ENCODE results near the gene COL5A1.

Gene COL5A1

DNA sequence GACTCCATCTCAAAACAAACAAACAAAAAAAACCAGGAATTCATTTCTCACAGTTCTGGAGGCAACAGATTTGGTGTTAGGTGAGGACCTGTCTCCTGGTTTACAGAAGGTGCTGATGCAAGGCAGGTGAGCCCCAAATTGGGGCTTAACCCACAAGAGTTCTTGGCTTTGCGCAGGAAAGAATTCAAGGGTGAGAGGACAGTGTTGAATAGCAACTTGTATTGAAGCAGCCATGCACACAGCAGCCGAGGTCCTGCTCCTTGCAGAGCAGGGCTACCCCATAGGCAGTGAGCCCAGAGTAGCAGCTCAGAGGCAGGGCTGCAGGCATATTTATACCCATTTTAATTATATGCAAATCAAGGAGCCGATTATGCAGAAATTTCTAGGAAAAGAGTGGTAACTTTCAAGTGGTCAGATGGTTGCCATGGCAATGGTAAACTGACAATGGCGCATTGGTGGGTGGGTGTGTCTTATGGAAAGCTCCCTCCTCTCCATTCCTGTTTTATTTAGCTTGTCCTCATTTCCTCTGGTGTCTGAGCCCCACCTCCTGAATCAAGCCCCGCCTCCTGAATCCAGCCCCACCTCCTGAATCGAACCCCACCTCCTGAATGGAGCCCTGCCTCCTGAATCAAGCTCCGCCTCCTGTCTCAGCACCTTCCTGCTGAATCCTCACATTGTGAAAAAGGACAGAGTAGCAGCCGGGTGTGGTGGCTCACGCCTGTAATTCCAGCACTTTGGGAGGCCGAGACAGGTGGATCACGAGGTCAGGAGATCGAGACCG is 34.5 kb upstream of the COL5A1 start:
- in situ Hi-C loops (cut with HindIII; ENCODE audit: low sequenced_read_pairs), result no loop called here

DNA sequence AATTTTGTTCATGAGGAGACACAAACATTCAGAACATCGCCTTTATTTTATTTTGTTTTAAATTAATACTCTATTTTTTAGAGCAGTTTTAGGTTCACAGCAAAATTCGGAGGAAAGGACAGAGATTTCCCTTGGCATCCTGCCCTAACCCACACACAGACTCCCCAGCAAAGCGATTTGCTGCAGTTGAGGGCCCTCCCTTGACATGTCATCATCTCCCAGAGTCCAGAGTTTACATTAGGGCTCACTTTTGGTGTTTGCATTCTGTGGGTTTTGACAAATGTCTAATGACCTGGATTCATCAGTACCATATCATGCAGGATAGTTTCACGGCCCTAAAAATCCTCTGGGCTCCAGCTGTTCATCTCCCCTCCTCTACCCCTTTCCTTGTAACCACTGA is 33.6 kb upstream of the COL5A1 start:
- in situ Hi-C loops (cut with HindIII; ENCODE audit: low sequenced_read_pairs), result no loop called here

DNA sequence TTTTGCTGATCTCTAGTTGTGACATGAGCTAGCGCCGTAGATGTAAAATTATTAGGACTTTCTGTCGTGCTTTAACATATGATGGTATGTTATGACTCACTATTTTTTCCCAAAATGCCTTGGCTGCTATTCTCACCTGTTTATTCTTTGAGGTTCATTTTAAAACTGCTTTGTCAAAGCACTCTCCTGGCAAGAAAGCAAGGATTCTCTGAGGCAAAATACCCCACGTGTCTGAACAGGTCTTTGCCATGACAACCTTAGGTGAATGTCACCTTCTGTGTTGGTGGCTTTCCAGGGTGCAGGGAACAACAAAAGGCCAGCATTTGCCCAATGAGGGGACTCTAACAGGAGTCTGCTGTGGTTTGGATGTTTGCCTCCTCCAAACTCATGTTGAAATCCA is 30.6 kb upstream of the COL5A1 start:
- in situ Hi-C loops (cut with HindIII; ENCODE audit: low sequenced_read_pairs), result no loop called here

DNA sequence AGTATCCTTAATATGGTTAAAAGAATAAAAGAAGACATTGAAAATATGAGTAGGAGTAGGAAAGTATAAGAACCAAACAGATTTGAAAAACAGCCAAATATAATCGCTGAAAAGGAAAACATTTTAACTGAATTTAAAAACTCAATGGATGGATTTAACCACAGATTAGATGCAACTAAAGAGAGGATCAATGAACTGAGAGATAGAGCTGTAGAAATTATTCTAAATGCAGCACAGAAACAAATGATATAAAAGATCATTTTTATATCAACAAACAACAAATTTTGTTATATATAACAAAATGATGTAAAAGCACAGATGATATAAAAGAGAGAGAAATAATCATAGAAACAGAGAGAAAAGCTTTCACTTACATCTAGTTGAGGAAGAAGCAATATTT is 29.3 kb upstream of the COL5A1 start:
- in situ Hi-C loops (cut with HindIII; ENCODE audit: low sequenced_read_pairs), result no loop called here

DNA sequence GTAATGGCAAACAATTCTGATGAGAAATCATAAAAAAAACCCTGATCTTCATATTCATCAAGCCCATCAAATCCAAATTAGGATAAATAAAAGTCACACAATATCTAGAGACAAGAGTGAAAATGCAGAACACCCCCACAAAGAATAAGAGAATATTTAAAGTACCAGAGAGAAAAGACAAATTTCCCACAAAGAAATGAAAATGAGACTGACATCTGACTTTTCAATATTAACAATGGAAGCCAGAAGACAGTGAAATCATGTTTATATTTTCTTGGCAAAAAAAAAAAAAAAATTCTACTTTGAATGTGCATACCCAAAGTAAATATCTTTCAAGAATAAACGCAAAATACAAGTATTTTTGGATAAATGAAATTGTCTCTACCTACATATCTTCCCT is 28.9 kb upstream of the COL5A1 start:
- in situ Hi-C loops (cut with HindIII; ENCODE audit: low sequenced_read_pairs), result no loop called here

DNA sequence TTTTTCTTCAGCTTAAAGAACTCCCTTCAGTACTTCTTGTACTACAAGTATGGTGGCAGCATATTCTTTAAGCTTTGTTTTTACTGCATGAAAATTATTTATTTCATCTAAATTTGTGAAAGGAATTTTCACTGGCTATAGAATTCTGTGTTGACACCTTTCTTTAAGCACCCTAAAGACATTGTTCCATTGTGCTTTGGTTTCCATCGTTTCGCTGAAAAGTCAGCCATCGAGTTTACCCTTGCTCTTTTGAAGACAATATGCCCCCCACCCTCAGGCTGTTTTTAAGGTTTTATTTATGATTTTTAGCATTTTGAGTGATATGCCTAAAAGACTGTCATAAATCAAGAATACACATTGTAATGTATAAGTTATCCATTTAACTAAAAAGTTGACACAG is 27.3 kb upstream of the COL5A1 start:
- in situ Hi-C loops (cut with HindIII; ENCODE audit: low sequenced_read_pairs), result no loop called here

DNA sequence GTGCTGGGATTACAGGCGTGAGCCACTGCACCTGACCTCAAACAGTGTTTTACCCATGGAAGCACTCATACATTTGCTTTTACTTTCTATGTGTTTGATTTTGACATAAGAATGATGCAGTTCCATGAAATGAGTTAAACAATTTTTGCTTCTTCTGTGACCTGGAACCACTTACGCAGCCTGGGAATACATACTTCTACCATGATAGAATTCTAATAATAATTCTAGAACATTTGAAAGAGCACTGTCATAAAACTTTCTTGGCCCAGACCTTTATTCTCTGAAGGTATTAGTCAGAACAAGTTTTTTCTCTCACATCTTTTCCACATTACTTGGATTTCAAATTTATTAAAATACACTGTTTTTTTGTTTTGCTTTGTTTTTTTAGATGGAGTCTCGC is 25.3 kb upstream of the COL5A1 start:
- in situ Hi-C loops (cut with HindIII; ENCODE audit: low sequenced_read_pairs), result no loop called here

DNA sequence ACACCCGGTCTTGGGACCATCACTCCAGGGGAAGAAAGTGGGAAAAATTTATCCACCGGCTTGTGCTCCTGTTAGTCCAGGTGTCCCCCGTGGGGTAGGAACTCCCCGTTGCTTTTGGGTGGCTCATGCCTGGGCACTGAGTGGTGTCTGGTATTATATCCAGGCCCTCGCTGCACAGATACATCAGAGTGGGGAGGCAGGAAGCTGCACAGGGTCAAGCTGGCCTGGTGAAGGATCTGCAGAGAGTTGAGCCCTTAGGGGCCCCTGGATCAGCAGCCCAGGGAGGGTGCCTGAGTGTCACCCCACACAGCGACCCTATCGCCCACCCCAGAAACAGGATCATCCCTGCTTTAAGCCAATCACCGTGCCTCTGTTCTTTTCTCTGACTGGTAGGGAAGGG is 24.4 kb upstream of the COL5A1 start:
- in situ Hi-C loops (cut with HindIII; ENCODE audit: low sequenced_read_pairs), result no loop called here

DNA sequence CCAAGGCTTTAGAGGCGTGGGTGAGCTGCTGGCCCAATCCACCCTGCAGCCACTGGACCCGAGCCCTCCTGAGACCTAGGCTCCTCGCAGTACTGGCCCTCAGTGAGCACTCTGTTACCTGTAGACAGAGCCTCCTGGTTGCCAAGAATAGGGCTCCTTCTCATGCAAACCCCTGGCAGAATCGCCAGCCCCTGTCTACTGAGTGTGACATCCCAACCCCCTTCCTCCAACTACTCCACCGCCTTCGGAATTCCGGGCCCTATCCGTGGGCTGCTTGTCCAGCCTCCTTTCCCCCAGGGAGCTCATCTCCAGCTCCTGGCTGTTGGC is 23.8 kb upstream of the COL5A1 start:
- in situ Hi-C loops (cut with HindIII; ENCODE audit: low sequenced_read_pairs), result no loop called here

DNA sequence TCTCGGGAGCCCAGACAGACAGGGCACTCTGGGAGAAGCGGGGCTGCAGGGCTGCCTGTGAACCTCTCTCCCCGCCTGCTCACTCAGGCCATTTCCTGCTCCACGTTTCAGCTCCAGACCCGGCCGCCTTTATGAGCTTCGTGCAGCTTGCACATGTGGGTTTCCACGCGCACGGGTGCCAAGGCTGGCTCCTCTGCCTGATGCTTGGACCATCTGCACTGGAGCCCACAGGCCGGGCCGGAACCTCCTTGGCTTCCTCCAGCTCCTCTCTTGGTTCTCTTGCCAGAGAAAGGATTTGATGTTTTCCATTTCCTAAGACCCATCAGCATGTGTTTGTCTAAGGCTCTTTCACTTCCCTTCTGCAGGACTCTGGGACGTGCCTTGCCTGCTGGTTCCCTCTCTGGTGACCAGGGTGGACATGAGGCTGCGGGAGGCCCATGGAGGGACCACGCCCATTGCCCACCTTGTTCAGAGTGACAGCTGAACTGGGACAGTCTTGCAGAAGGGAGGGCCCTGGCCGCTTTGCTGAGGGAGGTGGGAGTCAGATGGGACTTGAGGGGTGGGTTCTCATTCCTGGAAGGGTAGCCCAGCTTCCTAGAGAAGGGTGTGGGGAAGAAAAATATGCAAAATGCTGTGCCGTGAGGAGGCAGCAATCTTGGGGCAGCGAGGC is 23.3 kb upstream of the COL5A1 start:
- in situ Hi-C loops (cut with HindIII; ENCODE audit: low sequenced_read_pairs), result no loop called here

DNA sequence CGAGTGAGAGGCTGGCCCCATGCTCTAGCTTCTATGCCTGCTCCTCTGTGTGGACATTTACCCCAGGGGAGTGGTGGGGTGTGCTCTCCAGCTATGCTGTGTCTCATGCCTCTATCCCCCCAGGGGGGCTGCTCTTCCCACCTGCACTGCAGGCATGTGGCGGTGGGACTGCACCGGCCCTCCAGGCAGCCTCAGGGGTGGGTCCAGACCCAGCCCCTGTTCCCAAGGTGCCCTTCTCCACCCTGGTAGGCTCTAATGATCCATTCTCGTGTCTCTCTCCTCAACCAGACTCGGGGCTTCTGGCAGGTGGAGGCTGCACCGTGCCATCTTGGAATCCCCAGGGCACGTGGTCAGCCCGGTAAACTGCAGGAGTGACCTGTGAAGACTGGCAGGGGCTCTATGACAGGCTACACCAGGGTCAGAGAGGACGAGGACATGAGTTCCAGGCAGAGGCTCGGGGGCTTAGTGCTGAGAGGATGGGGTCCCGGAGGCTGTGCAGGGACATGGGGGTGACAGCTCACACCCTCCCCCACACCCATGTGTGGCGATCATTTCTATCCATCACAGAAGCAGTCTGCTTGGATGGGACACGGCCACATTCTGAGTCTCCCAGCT is 22.7 kb upstream of the COL5A1 start:
- in situ Hi-C loops (cut with HindIII; ENCODE audit: low sequenced_read_pairs), result no loop called here

DNA sequence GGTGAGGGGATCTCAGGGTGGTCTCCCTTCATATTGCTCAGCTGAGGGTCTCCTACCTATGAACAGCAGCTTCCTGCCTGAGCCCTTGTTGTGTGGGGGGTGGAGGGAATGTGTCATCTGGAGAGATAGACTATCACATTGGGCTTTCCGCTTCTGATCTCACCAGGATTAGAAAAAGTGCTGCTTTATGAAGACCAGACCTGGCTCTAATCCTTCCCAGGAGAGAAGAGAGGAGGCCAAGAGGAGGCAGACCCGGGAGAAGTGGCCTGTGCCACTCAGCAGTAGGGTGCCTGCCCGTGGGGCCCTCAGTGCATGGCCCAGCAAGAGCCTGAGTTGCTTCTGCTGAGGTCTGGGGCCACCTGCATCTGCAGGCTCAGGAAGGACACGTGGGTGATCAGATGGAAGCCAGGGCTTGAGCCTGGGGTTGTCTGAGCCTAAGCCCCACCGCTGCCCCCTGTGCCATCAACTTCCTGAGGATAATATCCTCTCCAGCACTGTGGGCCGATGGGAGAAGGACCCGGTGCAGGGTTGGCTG is 22.1 kb upstream of the COL5A1 start:
- in situ Hi-C loops (cut with HindIII; ENCODE audit: low sequenced_read_pairs), result no loop called here

DNA sequence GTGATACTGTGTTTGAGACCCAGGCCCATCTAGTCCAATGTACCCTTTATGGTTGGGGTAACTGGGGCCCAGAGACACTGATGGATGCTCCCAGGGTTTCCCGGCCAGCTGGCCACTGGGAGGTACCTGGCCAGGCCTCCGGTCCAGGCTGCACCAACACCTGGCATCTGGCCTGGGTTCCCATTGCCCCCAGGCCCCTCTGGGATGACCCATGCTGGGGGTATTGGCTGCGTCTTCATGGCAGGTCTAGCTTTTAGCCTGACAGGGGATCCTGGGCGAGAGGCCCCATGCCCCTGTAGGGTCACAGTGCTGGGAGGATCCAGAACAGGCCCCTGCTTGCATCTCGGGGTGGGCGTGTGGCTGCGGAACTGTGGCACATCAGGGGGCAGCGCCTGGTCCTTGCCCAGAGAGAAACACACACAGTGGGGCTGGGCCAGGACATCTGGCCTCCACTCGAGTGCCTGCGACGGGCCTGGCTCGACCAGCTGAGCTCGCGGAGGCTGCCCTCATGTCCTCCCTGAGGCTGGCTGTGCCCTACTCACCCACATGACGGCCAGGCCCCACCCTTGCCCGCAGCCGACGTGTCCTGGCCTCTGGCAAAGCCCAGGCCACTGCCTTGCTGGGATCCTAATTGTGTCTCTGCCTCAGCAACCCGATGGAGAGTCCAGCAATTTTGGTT is 21.5 kb upstream of the COL5A1 start:
- in situ Hi-C loops (cut with HindIII; ENCODE audit: low sequenced_read_pairs), result no loop called here

DNA sequence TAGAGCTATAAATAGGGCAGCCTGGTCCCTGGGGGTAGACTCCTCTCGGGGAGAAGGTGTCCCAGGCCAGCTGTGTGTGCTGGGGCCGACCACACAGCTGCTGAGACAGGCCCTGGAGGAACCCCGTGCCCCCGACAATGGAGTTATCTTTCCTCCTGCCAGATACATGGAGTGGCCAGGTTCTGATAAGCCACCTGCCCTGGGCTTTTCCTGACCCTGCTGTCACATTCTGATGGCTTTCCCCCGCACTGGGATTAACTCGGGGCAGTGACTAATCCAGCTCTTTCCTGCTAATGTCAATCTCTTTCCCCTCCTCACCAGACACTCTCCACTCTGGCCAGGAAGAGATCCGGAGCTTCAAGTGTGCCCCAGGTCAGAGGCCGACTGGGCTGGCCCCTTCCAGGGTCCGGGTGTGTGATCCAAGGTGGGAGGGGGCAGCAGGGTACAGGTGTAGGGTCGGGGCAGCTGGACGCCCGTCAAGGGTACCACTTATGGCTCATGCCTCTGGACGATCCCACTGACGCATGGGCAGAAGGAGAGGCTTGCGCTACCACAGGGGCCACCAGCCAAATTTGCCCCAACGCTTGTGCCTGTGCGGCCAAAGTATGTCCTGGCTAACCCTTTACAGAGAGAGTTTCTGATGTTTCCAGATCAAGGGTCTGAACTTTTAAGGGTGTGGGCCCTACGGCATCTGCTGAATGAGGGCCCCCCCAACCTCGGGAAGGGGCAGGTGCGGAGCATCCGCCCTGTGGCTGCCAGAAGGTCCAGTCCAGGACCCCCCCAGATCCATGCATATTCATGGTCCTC is 20.6 kb upstream of the COL5A1 start:
- in situ Hi-C loops (cut with HindIII; ENCODE audit: low sequenced_read_pairs), result no loop called here

DNA sequence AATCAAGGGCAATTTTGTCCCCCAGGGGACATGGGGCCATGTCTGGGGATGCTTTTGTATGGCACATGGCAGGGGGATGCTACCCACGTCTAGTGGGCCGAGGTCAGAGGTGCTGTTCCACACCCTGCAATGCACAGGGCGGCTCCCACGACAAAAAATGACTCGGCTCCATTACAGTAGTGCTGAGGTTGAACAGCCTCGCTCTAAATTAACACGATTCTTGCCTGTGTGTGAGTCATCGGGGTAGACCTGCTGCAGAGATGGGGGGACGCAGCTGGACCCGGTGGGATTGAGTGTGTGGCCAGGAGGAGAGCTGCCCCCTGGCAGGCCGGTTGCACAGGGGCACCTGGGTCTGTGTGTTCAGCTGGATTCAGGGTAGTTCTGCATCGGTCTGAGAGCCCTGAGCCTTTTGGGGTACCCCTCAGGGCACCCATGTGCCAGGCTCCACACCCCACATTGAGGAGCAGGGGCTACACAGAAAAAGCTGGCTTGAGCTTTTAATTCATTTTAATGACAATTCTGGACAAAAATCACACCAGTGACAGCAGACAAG is 20.0 kb upstream of the COL5A1 start:
- in situ Hi-C loops (cut with HindIII; ENCODE audit: low sequenced_read_pairs), result no loop called here

DNA sequence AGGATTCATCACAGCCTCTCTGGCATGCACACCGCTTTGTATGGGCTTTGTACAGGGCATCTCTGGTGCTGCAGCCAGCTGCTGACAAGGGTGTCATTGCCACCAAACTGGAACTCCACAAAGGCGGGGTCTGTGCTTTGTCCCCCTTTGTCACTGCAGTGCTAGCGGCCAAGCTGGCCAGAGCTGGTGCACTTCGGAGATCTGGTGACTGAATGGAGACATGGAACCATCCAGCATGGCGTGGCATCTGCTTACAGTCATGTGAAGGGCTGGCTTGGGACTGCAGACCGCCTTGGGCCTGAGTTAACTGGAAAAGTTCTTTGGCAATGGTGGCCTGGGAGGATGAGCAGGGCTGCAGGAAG is 18.7 kb upstream of the COL5A1 start:
- in situ Hi-C loops (cut with HindIII; ENCODE audit: low sequenced_read_pairs), result no loop called here

DNA sequence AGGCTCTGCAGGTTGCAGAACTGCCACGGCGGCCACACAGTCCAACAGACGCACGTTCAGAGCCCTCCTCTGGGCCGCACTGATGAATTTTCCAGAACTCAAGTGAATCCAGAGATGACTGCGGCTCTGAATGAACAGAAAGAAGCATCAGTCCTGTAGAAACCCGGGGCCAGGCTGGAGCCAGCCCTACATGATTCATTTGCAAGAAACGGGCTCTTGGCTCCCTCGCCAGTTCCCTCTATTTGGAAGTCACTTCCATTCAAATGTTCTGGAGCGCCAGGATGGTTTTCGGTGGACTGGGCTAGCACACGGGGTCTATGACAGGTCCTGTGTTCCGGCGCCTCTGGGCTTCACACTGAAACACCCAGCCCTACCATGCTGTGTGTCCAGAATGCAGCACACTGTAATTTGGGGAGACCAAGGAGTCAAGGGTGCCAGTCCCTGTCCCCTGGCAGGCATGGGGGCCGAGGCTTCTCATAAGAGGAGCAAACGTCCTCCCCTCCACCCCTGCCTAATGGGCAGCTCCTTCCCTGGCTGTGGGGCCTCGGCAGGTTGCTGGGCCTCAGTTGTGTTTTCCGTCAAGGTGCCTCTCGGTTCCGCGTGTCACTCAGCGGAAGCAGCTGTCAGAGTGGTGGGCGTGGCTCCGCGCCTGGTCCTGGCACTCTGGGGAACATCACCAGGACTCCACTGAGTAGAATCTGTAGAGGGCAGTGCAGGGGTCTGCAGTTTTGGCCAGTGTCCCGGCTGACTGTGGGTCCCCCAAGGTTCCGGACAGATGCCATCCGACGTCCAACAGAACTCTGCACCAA is 18.1 kb upstream of the COL5A1 start:
- in situ Hi-C loops (cut with HindIII; ENCODE audit: low sequenced_read_pairs), result no loop called here

DNA sequence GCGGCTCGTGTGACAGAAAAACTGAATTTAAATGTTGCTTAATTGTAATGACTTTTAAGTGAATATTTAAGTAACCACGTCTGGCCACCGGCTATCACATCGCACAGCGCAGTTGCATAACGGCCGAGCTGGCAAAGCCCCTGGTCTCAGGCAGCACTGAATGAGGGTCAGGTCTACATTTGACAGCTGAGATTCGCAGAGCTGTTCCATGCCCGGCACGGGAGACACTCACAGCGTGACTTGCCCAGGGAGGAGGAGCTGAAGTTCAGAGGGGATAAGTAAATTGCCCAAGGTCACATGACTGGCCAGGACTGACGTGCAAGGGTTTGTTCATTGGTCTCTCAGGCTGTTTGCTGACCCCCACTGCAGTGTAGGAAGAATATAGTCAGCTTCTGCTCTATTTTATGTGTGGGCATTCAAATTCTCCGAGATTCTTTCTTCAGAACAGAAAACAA is 17.4 kb upstream of the COL5A1 start:
- in situ Hi-C loops (cut with HindIII; ENCODE audit: low sequenced_read_pairs), result no loop called here

DNA sequence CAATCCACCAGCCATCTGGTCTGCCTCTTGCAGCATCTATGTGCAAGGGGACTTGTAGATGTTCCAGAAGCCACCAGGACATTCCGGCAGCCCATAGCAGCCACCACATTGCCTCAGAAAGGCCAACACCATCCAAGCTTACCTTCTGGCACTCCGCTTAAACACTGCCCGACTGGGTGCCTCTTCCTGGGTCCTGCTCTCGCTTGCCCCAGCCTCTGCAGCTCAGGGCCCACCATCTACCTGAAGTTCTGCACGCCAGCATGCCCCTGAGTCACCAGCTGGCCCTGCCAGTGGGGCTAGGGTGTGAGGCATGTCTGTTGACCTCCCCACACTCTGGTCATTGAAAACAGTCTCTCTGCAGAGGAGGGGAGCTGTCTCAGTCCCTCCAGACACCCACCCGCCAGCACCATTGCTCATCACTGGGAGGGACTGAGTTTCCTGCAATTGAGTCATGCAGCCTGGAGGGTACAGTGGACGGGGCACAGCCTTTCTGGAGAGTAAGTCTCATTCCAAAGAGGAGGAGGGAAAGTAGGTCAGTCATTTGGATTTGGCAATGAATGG is 16.9 kb upstream of the COL5A1 start:
- in situ Hi-C loops (cut with HindIII; ENCODE audit: low sequenced_read_pairs), result no loop called here

Data from endothelial cell of hepatic sinusoid (primary cell).